Small intestine (tissue), 16 donors: Measurements from ENCODE around the gene MEN1. TPM values are rescaled to one million over a fixed set of nuclear protein-coding genes. Genes with fewer than 3 reads are reported as not detected.
A peak's percentile ranks its signal among the peaks of the same experiment; 100 is the strongest.

Source experiments
- DNase-seq, 2 donors: peaks; one replicate each; pipeline versions ENCODE4 v3.0.0 to v3.0.0-alpha.2; 2013
- FAIRE-seq: peaks from 2 replicates; lab custom pipeline; 2012; peaks lifted over from hg19 to GRCh38; lab: Jason Lieb, UNC
- H3K27ac ChIP-seq, 3 donors: one replicate each; pipeline ENCODE4 v1.5.1; 2013; ENCODE audit warnings: low read length in 2 of 3, mild to moderate bottlenecking in 2 of 3, control low read depth in 1 of 3, inconsistent platforms in 1 of 3, low read depth in 1 of 3, moderate library complexity in 1 of 3
- H3K27me3 ChIP-seq, 3 donors: one replicate each; pipeline ENCODE4 v1.6.1; 2013; ENCODE audit warnings: low read length in 3 of 3, inconsistent platforms in 1 of 3; ENCODE audit not compliant: control insufficient read depth in 3 of 3, insufficient read depth in 3 of 3
- H3K36me3 ChIP-seq, 3 donors: one replicate each; pipeline ENCODE4 v1.6.1; 2013; ENCODE audit warnings: low read length in 3 of 3, inconsistent platforms in 1 of 3, low read depth in 1 of 3, mild to moderate bottlenecking in 1 of 3, moderate library complexity in 1 of 3; ENCODE audit not compliant: control insufficient read depth in 3 of 3, insufficient read depth in 2 of 3
- H3K4me1 ChIP-seq, 3 donors: one replicate each; pipeline ENCODE4 v1.6.1; 2013; ENCODE audit warnings: low read length in 2 of 3, inconsistent platforms in 1 of 3, low read depth in 1 of 3, mild to moderate bottlenecking in 1 of 3, moderate library complexity in 1 of 3; ENCODE audit not compliant: control insufficient read depth in 3 of 3, insufficient read depth in 2 of 3
- H3K4me3 ChIP-seq, 3 donors: one replicate each; pipeline ENCODE4 v1.5.1; 2013; ENCODE audit warnings: low read length in 3 of 3, control low read depth in 1 of 3, inconsistent platforms in 1 of 3, low read depth in 1 of 3, mild to moderate bottlenecking in 1 of 3, moderate library complexity in 1 of 3
- H3K9me3 ChIP-seq, 2 donors: one replicate each; pipeline ENCODE4 v1.6.1; 2013; ENCODE audit warnings: low read depth in 1 of 2, low read length in 1 of 2; ENCODE audit not compliant: control insufficient read depth in 2 of 2, insufficient read depth in 1 of 2
- WGBS, 3 donors: extraction: QIAGEN DNeasy Blood & Tissue Kit; methylation state at CpG; one replicate each; pipeline ENCODE4 v1.1.7; 2013; 5-methylcytosine and 5-hydroxymethylcytosine counted together
- long read RNA-seq, 10 donors: transcript quantifications; one replicate each; lab custom pipeline, GENCODE V29; 2026
- polyA plus RNA-seq, 4 donors: library from polyadenylated mRNA; stranded (reverse) in 3 of 4; unstranded in 1 of 4; fragments of 200-250 nt in 3 of 4; fragments of 120-200 nt in 1 of 4; gene quantifications; one replicate each; pipeline versions ENCODE4 v1.2.1 to v1.2.3, GENCODE V29; 2013
- donor health status: healthy with polysubstance abuse.
- donor health status: control.
- donor health status: control.
- donor health status: Bipolar disorder and iron deficiency.
- donor health status: healthy.

The MEN1 gene
- 10 to 100 TPM; 17.6 to 28.3 (median 25.2) TPM for polyA plus RNA-seq
- long read RNA-seq, donor 1, partial matches to known transcripts = 0 of 12 reads
- long read RNA-seq, donor 1, other reads (novel, unspliced or antisense) = 6 of 12 reads
- long read RNA-seq, donor 2 = 0 reads
- long read RNA-seq, donor 3, partial matches to known transcripts = 0 of 3 reads
- long read RNA-seq, donor 3, other reads (novel, unspliced or antisense) = 0 of 3 reads
- long read RNA-seq, donor 4 = 0 reads
- long read RNA-seq, donor 5 = 0 reads
- long read RNA-seq, donor 6, partial matches to known transcripts = 0 of 1 reads
- long read RNA-seq, donor 6, other reads (novel, unspliced or antisense) = 0 of 1 reads
- long read RNA-seq, donor 7 = 0 reads
- long read RNA-seq, donor 8 = 0 reads
- long read RNA-seq, donor 9 = 0 reads
- long read RNA-seq, donor 10, partial matches to known transcripts = 0 of 1 reads
- long read RNA-seq, donor 10, other reads (novel, unspliced or antisense) = 0 of 1 reads

DNA sequence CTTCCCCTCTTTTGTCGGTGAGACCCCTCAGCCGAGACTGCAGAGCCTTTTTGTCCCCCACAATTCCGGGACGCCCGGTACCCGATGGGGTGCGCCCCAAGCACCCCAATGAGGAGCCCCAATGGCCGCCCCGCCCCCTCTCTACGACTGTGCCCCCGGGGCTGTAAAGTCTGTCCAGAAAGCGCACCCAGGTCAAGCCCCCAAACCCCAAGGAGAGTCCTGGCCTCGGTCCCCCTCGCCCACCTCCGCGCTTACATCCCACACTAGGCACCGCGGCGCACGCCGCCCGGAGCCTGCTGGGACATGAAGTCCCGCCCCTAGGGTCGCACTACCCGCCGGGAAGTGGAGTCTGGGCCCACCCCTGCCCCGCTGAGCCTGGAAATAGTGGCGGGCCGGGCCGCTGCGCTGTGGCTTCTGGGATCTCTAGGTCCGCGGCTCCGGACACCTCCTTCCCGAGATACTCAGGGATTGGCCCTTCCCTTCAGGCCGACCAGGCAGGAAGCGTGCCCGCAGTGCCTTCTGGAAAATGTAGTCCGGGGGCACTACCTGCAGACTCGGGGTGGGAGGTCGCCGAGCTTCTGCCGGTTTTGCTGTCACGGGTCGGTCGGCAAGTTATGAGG is at the start of gene MEN1:
TSS of gene MEN1 (minus strand) at position 281 of the 620 bp plus-strand sequence. CDS start 442 bp downstream, outside the sequence.
- no peak for FAIRE-seq
- Histone ChIP-seq H3K9me3 (no peaks in the 10 kb centered on the region), H3K27me3 (no peaks in the 10 kb centered on the region), H3K36me3 (peaks cover 0 to 27% (median 0%) of the 10 kb centered on the region in 3 donors), H3K27ac (peak within 1 kb of the TSS; percentile 75 to 89 (median 84)), H3K4me3 (peak within 1 kb of the TSS; percentile 73 to 99 (median 87)), H3K4me1 (peaks cover 0 to 6% (median 1%) of the 10 kb centered on the region in 3 donors)
- peak; percentile 95 to 97 for DNase-seq
- 0% methylated on average over 44 to 46 of the region's 46 CpGs for WGBS, 3 donors

DNA sequence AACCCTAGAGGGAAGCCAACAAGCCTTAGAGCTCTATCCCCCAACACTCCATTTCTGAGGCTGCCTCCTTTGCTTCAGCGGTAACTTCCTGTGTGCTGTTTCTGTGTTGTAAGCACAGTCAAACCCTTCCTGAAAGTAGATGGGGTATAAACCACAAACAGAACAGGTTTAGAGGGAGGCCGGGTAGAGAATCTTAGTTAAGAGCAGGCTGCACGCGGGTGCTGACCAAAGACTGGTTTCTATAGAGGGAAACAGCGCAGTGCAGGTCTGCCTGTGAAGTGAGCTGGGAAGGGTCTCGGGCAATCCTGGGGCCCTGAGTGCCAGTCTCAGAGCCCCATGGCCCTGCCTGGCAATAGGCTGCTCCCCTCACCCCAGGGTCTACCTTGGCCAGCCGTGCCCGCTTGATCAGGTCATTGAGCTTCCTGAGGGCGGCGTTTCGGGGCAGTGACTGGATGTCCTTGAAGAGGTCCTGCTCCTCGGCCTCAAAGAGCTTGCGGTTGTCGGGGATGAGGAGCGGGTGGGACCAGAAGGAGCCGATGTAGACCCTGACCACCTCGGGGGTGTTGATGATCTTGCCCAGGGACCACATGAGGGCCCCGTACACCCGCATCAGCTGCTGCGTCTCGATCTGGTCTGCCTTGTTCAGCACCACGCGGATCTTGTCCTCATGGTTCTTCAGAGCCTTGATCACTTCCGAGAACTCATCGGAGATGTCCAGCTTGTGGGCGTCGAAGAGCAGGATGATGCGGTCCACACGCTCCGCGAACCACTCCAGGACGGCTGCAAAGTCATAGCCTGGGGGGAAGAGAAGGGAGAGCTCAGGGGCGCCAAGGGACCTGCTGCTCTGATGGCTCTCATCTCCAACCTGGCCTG is 49.4 kb upstream of the MEN1 start:
- peaks cover 20 to 74% (median 38%) of the 10 kb centered on the region in 3 donors for H3K4me1 ChIP-seq
- peak in 1 of 2 donors; percentile 57 for DNase-seq
- peaks cover 2 to 93% (median 2%) of the 10 kb centered on the region in 3 donors for H3K36me3 ChIP-seq
- H3K27ac ChIP-seq = peak overlapping the region in 2 of 3 donors; percentile 78 to 82
- no peak overlapping the region for H3K4me3 ChIP-seq
- H3K9me3 ChIP-seq = no peaks in the 10 kb centered on the region
- no peaks in the 10 kb centered on the region for H3K27me3 ChIP-seq
- FAIRE-seq = no peak
- WGBS, 3 donors = 77 to 86% (median 77%) methylated on average over 33 of the region's 33 CpGs

DNA sequence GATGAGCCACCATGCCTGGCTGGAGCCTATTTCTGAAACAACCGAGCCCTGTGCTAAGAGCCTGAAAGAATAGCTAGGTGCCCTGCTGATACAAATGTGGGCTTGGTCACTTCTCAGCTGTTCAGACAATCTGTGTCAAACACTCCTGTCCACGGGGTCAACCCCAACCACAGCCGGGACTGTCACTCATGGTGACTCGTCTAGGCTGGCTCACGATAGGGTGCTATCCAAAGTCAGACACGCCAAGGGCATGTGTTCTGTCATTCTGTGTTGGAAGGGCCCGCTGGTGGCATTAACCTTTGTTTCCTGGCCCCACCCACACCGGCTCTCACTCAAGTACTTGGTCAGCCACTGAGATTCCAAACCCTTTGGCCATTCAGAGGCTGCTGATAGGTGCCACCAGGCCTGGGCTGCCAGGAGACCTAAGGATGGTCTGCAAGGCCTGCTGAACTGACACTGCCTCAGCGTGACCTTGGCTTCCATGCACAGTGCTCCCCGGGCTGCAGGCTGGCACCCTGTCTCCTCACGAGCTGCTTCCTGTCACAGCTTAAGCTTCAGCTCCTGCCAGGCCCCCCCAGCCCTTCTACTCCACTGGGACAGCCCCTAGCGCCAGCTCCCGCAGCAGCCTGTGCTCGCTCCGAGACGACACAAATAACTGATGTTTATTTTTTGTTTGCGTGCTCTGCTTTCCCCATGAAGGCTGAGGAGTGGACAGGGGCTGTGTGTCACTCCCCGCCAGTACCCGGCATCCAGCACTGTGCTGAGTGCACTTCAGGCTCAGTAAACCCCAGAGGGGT is 48.3 kb upstream of the MEN1 start:
- peaks cover 20 to 68% (median 41%) of the 10 kb centered on the region in 3 donors for H3K4me1 ChIP-seq
- peak overlapping the region; percentile 48 to 82 (median 78) for H3K27ac ChIP-seq
- no peak for FAIRE-seq
- 57 to 71% (median 66%) methylated on average over 19 of the region's 19 CpGs for WGBS, 3 donors
- DNase-seq = peak in 1 of 2 donors; percentile 62
- no peaks in the 10 kb centered on the region for H3K9me3 ChIP-seq
- H3K36me3 ChIP-seq = peaks cover 2 to 97% (median 7%) of the 10 kb centered on the region in 3 donors
- H3K4me3 ChIP-seq = peak overlapping the region in 1 of 3 donors; percentile 9
- no peaks in the 10 kb centered on the region for H3K27me3 ChIP-seq

GRCh38 chr11:64857485-64857884 is 47.1 kb upstream of the MEN1 start:
- DNase-seq (no peak), FAIRE-seq (no peak)
- H3K27me3 ChIP-seq = no peaks in the 10 kb centered on the region
- H3K27ac ChIP-seq = peak overlapping the region; percentile 72 to 89 (median 84)
- H3K4me3 ChIP-seq = no peak overlapping the region
- H3K9me3 ChIP-seq = no peaks in the 10 kb centered on the region
- 86 to 95% (median 94%) methylated on average over 6 of the region's 6 CpGs for WGBS, 3 donors
- H3K36me3 ChIP-seq = peaks cover 2 to 97% (median 11%) of the 10 kb centered on the region in 3 donors
- H3K4me1 ChIP-seq = peaks cover 16 to 67% (median 30%) of the 10 kb centered on the region in 3 donors

GRCh38 chr11:64856382-64857227 is 46.3 kb upstream of the MEN1 start:
- no peaks in the 10 kb centered on the region for H3K27me3 ChIP-seq
- peaks cover 16 to 73% (median 24%) of the 10 kb centered on the region in 3 donors for H3K4me1 ChIP-seq
- peak overlapping the region; percentile 84 to 92 (median 89) for H3K27ac ChIP-seq
- H3K9me3 ChIP-seq = no peaks in the 10 kb centered on the region
- 59 to 67% (median 63%) methylated on average over 20 of the region's 20 CpGs for WGBS, 3 donors
- DNase-seq (peak; percentile 78 to 87), FAIRE-seq (no peak)
- peaks cover 2 to 97% (median 11%) of the 10 kb centered on the region in 3 donors for H3K36me3 ChIP-seq
- no peak overlapping the region for H3K4me3 ChIP-seq

GRCh38 chr11:64855596-64856304 is 45.4 kb upstream of the MEN1 start:
- peaks cover 16 to 68% (median 22%) of the 10 kb centered on the region in 3 donors for H3K4me1 ChIP-seq
- H3K27me3 ChIP-seq = no peaks in the 10 kb centered on the region
- H3K27ac ChIP-seq = peak overlapping the region; percentile 84 to 92 (median 89)
- no peak for FAIRE-seq
- peaks cover 2 to 99% (median 11%) of the 10 kb centered on the region in 3 donors for H3K36me3 ChIP-seq
- DNase-seq = no peak
- no peaks in the 10 kb centered on the region for H3K9me3 ChIP-seq
- 79 to 83% (median 83%) methylated on average over 16 to 20 of the region's 22 CpGs for WGBS, 3 donors
- no peak overlapping the region for H3K4me3 ChIP-seq
